GM12878 (cell line): ENCODE data around the gene TMX3. TPM values are rescaled to one million over a fixed set of nuclear protein-coding genes. Genes with fewer than 3 reads are reported as not detected.

Experiments
- ATAC-seq: fragments of 200-7000 bp; cut with Tn5 transposase; 3 replicates; pipeline ENCODE4 v1.9.1; 2020; ENCODE audit warnings: mild to moderate bottlenecking, moderate library complexity
- BruUV-seq: library from RNA; stranded (reverse); fragments of 400-500 nt; replicated peaks from 2 replicates; lab custom pipeline; 2021; lab: Mats Ljungman, UMichigan
- CTCF ChIA-PET: fragments of 300-600 bp; sonication (Branson Sonifier 250); formaldehyde crosslinking; extraction: SDS; loops from one replicate; lab custom pipeline; 2021; ENCODE audit warnings: inconsistent platforms; lab: Yijun Ruan, JAX
- POLR2A ChIA-PET: fragments of 350-600 bp; formaldehyde crosslinking; extraction: SDS; loops from one replicate; lab custom pipeline; 2021; ENCODE audit warnings: inconsistent platforms; lab: Charles Lee
- RAD21 ChIA-PET: fragments of 300-600 bp; sonication (Branson Sonifier 250); formaldehyde crosslinking; loops from one replicate; lab custom pipeline; 2023; ENCODE audit warnings: antibody characterized with exemption; ENCODE audit not compliant: unreplicated experiment; lab: Charles Lee
- SMC1A ChIA-PET: fragments of 300-600 bp; sonication (Branson Sonifier 250); formaldehyde crosslinking; loops from one replicate; lab custom pipeline; 2023; ENCODE audit not compliant: unreplicated experiment, uncharacterized antibody; lab: Charles Lee
- DNase-seq: peaks from one replicate; pipeline ENCODE4 v3.0.0-alpha.2; 2011; ENCODE audit warnings: low read depth, low spot score
- FAIRE-seq: peaks from 3 replicates; lab custom pipeline; 2011; peaks lifted over from hg19 to GRCh38; lab: Jason Lieb, UNC
- H2AFZ ChIP-seq: 2 replicates; pipeline ENCODE4 v1.6.0; 2011; ENCODE audit warnings: low read depth, low read length, control low read depth; ENCODE audit not compliant: control insufficient read depth
- H3K27ac ChIP-seq: 2 replicates; pipeline ENCODE4 v1.5.1; 2011; ENCODE audit warnings: control low read depth; ENCODE audit not compliant: control insufficient read depth, insufficient read depth
- H3K27me3 ChIP-seq, 2 experiments: replicated peaks in 1 of 2; 2 replicates each; pipeline versions ENCODE4 v1.6.0 to v1.6.1; 2011; ENCODE audit warnings: low read length in 1 of 2; ENCODE audit not compliant: control insufficient read depth in 2 of 2, insufficient read depth in 2 of 2
- H3K36me3 ChIP-seq, 2 experiments: 2 replicates each; pipeline ENCODE4 v1.5.1; 2011; ENCODE audit warnings: low read length in 1 of 2; ENCODE audit not compliant: control insufficient read depth in 2 of 2, insufficient read depth in 2 of 2
- H3K4me1 ChIP-seq: 2 replicates; pipeline ENCODE4 v1.6.1; 2011; ENCODE audit warnings: mild to moderate bottlenecking, low read length, moderate library complexity, mixed read lengths; ENCODE audit not compliant: control insufficient read depth, insufficient read depth
- H3K4me2 ChIP-seq: 2 replicates; pipeline ENCODE4 v1.6.0; 2011; ENCODE audit warnings: control low read depth; ENCODE audit not compliant: control insufficient read depth, insufficient read depth
- H3K4me3 ChIP-seq: fragments of 200-600 bp; sonication (generic); 2 replicates; pipeline ENCODE4 v1.5.1; 2016
- H3K79me2 ChIP-seq: 2 replicates; pipeline ENCODE4 v1.6.0; 2011; ENCODE audit warnings: low read length; ENCODE audit not compliant: control insufficient read depth, insufficient read depth
- H3K9ac ChIP-seq: 2 replicates; pipeline ENCODE4 v1.8.0; 2011; ENCODE audit warnings: low read length, control low read depth, mixed read lengths; ENCODE audit not compliant: control insufficient read depth, insufficient read depth
- H3K9me3 ChIP-seq: replicated peaks from 3 replicates; pipeline ENCODE4 v1.5.1; 2011; ENCODE audit warnings: mild to moderate bottlenecking, low read length; ENCODE audit not compliant: control insufficient read depth, insufficient read depth
- H4K20me1 ChIP-seq: 2 replicates; pipeline ENCODE4 v1.6.0; 2011; ENCODE audit not compliant: control insufficient read depth, insufficient read depth
- CBX3 ChIP-seq: fragments of 200-600 bp; sonication (generic); IDR thresholded peaks from 2 replicates; pipeline ENCODE4 v1.6.1; 2016; ENCODE audit warnings: low read depth, borderline replicate concordance
- HCFC1 ChIP-seq: fragments of 150-350 bp; IDR thresholded peaks from 2 replicates; pipeline ENCODE4 v1.6.1; 2014; ENCODE audit warnings: low read length
- JUNB ChIP-seq: IDR thresholded peaks from 2 replicates; pipeline ENCODE4 v1.6.1; 2016; ENCODE audit warnings: antibody characterized with exemption, mild to moderate bottlenecking
- NR2F1 ChIP-seq: fragments of 450-650 bp; conservative IDR thresholded peaks from 2 replicates; pipeline ENCODE4 v1.6.1; 2017; ENCODE audit warnings: mild to moderate bottlenecking
- POLR2AphosphoS5 ChIP-seq: IDR thresholded peaks from 2 replicates; pipeline ENCODE4 v1.6.1; 2011; ENCODE audit warnings: mild to moderate bottlenecking, low read length, inconsistent platforms
- WGBS: methylation state at CpG from one replicate; pipeline ENCODE4 v1.1.6; 2016; ENCODE audit warnings: low lambda C conversion rate; ENCODE audit not compliant: insufficient replicate concordance, insufficient coverage; ENCODE audit errors: missing lambda C conversion rate; 5-methylcytosine and 5-hydroxymethylcytosine counted together
- in situ Hi-C: fragments of 300-500 bp; cut with MboI; formaldehyde crosslinking; loops from 9 replicates; pipeline ENCODE4 v1.14.3; 2018; ENCODE audit warnings: mixed read lengths
- intact Hi-C: fragments of 100-400 bp; cut with micrococcal nuclease; formaldehyde crosslinking; loops from one replicate; pipeline ENCODE4 v1.14.2; 2022; ENCODE audit not compliant: unreplicated experiment
- polyA plus RNA-seq, 11 experiments: library from polyadenylated mRNA; depleted of rRNA in 4 of 11; unstranded in 6 of 11; stranded (reverse) in 5 of 11; fragments of >200 nt; fragmentation: Nextera tagmentation in 4 of 11; fragmentation: Illumina TruSeq in 1 of 11; extraction: Ambion mirVana in 4 of 11; extraction: Trizol in 1 of 11; gene quantifications; 1 replicate in 1 of 11; 2 replicates in 10 of 11; pipeline versions ENCODE4 v1.2.1 to v1.2.3, GENCODE V29; 2011 to 2016; ENCODE audit warnings: inconsistent platforms in 2 of 11, missing spikeins in 2 of 11, low read depth in 1 of 11
- total RNA-seq, 4 experiments: library from RNA; depleted of rRNA in 3 of 4; stranded (reverse); fragments of >200 nt in 3 of 4; fragmentation: Illumina TruSeq in 1 of 4; extraction: Trizol in 1 of 4; gene quantifications; 2 replicates each; pipeline versions ENCODE4 v1.2.1 to v1.2.3, GENCODE V29; 2013 to 2021

TMX3 gene
- total and polyA plus RNA-seq, 10 of the 15 experiments (the other 5 are each of a cell fraction or from before 2014, with no cell fraction given) = 14.2 to 85.6 (median 29.7) TPM

- ATAC-seq (peak; percentile 30), FAIRE-seq (no peak), DNase-seq (no peak)
- intact Hi-C loops = loop anchor here (10.0 kb wide), 1 partner anchor 1490 kb away; the partner anchor contains the start of gene RTTN
- Histone ChIP-seq H3K4me2 (peak overlapping the region; percentile 66), H3K27me3 (no peaks in the 10 kb centered on the region), H3K79me2 (peaks cover 38% of the 10 kb centered on the region), H3K4me3 (peak overlapping the region; percentile 89), H3K27ac (peak overlapping the region; percentile 71), H2AFZ (peak overlapping the region; percentile 85), H3K36me3 (peaks cover 0 to 15% of the 10 kb centered on the region in 2 experiments; a peak in 3 of 4 replicates), H3K9me3 (no peaks in the 10 kb centered on the region; the same call in 2 of the 3 replicates), H3K9ac (peak overlapping the region; percentile 81), H4K20me1 (peaks cover 4% of the 10 kb centered on the region; the same call in 1 of the 2 replicates), H3K4me1 (peaks cover 5% of the 10 kb centered on the region; the same call in 1 of the 2 replicates)
- in situ Hi-C loops = loop anchor here (10.0 kb wide), 1 partner anchor 1490 kb away; the partner anchor contains the start of gene RTTN
- CTCF ChIA-PET = interaction anchor here (0.6 to 1.0 kb wide), 2 partner anchors 18 to 19 kb away, joined by 3 read pairs; no protein-coding TSS in a partner anchor
- RAD21 ChIA-PET = no interaction called here
- POLR2A ChIA-PET = no interaction called here
- TSS peak; percentile 56 for BruUV-seq
- TF ChIP-seq CBX3 (no peak), POLR2AphosphoS5 (no peak)
- SMC1A ChIA-PET = interaction anchor here (1.2 kb wide), 1 partner anchor 9 kb away, joined by 3 read pairs; no protein-coding TSS in a partner anchor
- 2% methylated on average over 14 of the region's 14 CpGs for WGBS
Observed at GRCh38 chr18:68714366-68714711, 569 bp downstream of the TMX3 start.

DNA sequence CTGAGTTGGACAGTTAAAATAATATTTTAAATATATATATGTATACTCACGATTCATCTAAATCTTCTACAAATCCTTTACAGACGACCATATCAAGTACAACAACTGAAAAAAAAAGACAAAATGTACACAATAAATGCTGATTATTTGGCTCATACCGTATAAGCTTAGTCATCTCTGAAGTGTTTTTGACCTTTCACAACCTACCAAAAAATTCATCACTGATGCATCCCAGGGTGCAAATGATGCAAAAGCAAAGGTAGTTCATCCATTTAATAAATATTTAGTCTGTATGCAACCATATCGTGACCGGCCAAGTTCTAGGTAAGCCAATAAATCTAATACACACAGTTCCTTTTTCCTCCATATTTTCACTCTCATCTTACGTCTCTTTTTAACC lies 1.1 kb downstream of the TMX3 start:
- ATAC-seq (no peak), FAIRE-seq (no peak), DNase-seq (no peak)
- Histone ChIP-seq H3K27ac (no peak overlapping the region), H3K79me2 (peaks cover 38% of the 10 kb centered on the region), H3K9me3 (no peaks in the 10 kb centered on the region), H3K9ac (peak overlapping the region; percentile 81), H3K4me3 (peak overlapping the region; percentile 89), H3K36me3 (peaks cover 0 to 16% of the 10 kb centered on the region in 2 experiments; a peak in 3 of 4 replicates), H2AFZ (no peak overlapping the region), H3K4me1 (peaks cover 5% of the 10 kb centered on the region; the same call in 1 of the 2 replicates), H4K20me1 (peaks cover 4% of the 10 kb centered on the region; the same call in 1 of the 2 replicates), H3K27me3 (no peaks in the 10 kb centered on the region), H3K4me2 (peak overlapping the region; percentile 66)
- under 1% methylated on average over 6 of the region's 6 CpGs for WGBS
- intact Hi-C loops = loop anchor here (10.0 kb wide), 1 partner anchor 1491 kb away; the partner anchor contains the start of gene RTTN
- TF ChIP-seq JUNB (peak; percentile 33; the same call in 1 of the 2 replicates), NR2F1 (0 out of 2 replicates have a peak, but pooled peaks have one; percentile 23), HCFC1 (no peak)
- RAD21 ChIA-PET = no interaction called here
- in situ Hi-C loops = loop anchor here (10.0 kb wide), 1 partner anchor 1491 kb away; the partner anchor contains the start of gene RTTN
- BruUV-seq = no TSS peak
- CTCF ChIA-PET = interaction anchor here (0.6 to 1.0 kb wide), 2 partner anchors 18 to 20 kb away, joined by 3 read pairs; no protein-coding TSS in a partner anchor
- SMC1A ChIA-PET = interaction anchor here (1.2 kb wide), 1 partner anchor 8 kb away, joined by 3 read pairs; no protein-coding TSS in a partner anchor
- POLR2A ChIA-PET = no interaction called here
